ENCODE data around the gene UCHL5.

The UCHL5 gene, protein sequence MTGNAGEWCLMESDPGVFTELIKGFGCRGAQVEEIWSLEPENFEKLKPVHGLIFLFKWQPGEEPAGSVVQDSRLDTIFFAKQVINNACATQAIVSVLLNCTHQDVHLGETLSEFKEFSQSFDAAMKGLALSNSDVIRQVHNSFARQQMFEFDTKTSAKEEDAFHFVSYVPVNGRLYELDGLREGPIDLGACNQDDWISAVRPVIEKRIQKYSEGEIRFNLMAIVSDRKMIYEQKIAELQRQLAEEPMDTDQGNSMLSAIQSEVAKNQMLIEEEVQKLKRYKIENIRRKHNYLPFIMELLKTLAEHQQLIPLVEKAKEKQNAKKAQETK

DNA sequence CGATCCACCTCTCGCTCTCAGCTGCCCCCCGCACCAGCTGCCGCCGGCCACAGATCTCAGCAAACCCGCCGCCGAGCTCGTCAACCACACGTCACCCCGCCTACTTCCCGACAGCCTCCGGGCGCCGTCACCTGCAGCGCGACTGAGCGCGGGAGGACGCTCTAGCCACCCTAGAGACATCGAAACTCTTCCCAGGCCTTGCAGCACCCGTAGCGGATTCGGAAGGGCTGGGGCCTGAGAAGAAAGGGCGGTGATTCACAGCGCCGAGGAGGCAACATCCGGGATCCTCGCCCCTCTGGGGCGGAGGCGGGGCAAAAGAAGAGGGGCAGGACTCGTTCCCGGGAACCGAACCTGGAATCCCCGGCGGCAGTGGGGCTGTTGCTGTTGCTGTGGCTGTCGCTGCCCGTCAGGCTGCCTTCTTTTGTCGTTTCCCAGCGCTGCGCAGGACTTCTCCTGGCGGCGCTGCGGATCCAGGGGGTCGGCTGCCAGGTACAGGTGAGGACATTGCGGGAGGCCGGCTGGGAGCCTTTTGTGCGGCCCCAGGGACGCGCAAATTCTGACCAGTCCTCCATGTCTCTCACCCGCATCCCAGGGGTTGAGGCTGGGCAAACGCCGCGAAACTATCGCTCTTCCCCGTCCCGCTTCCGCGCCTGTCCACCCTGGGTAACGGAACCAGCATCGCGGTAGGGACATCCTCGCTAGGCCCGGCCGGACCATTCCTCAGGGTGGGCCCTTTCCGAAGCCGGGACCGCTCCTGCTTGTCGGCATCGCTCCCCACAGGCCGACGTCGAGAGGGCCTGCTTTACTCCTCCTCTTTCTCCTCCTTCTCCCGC lies at the start of gene UCHL5, which contains the start of gene RO60:
Gene UCHL5 (minus strand): TSS at position 79 of the 833 bp plus-strand sequence. CDS start 100 bp downstream, outside the sequence.
Gene RO60 (plus strand): TSS at position 331 of the 833 bp plus-strand sequence. CDS start 9,443 bp downstream, outside the sequence.
- DNase-seq: peak; percentile 99

DNA sequence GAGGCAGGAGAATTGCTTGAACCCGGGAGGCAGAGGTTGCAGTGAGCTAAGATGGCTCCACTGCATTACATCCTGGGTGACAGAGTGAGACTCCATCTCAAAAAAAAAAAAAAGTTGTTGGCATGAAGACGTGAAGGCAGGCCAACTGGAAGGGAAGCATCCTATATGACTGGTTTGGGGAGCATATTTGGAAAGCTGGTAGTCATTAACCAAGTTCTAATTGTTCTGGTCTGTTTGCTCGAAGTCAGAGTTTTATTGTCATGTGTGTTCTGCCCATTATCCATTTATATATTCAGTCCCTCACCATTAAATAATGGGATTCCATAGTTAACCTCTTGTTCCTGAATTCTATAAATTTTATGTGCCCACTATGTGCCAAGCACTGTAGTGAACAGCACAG lies 49.3 kb upstream of the UCHL5 start:
- no peak for DNase-seq

DNA sequence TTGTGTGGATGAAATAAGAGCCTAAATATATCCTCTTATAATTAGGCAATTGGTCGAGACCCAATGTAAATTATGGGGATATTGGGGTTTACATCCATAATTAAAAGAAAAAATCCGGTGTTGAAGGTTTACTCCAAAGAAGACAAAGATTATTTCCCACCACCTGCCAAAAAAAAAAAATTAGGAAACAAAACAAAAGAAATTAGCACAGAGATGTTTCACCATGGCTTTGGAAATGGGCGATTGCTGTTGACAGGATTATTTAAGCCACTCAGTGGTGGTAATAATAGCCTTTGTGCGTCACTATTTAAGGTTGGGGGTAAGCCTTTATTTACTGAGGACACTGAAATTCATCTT lies 46.6 kb upstream of the UCHL5 start:
- no peak for DNase-seq

GRCh38 chr1:193104907-193105820 lies 46.0 kb upstream of the UCHL5 start, which contains the start of gene GLRX2:
Gene GLRX2, minus strand, starts transcription at chr1:193105414. Its CDS starts 32 bp downstream, at chr1:193105382.
- DNase-seq: peak; percentile 81

GRCh38 chr1:193104502-193104906 lies 45.3 kb upstream of the UCHL5 start:
- DNase-seq: peak; percentile 74

DNA sequence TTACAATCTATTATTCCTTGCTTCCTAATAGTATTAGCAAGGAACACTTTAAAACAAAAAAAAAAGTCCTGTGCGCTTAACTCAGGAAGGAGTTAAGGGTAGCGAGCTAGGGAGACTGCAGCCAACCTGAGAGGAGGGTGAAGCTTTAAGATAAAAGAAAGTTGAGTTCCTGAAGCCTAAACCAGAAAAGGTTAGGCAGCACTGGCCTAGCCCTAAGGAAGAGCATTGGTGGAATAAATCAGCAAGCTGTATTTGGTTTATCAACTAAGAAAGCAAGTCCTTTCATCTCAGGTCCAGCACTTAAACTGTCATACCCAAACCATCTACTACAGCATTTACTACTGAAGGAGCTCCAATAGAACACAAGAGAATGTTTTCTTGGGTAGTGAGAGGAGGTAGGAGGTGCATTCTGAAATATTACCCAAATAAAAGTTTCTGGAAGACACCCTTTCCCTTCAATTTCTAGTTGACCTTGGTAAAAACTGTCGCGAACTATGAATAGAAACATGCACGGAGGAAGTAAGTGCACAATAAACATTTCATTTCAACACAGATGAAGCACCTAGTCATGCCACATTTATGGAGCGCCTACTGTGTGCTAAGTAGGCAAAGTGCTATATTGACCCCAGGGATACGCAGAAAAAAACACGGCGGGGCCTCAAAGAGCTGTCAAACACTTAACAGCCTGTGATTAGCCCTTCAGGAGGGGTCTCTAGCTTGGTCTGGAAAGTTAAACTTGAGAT lies 44.8 kb upstream of the UCHL5 start:
- DNase-seq: no peak

- DNase-seq: no peak
Measured at GRCh38 chr1:193102662-193103061, 43.5 kb upstream of the UCHL5 start.

GRCh38 chr1:193094112-193094511 lies 35.0 kb upstream of the UCHL5 start:
- no peak for DNase-seq

GRCh38 chr1:193090865-193091264 lies 31.7 kb upstream of the UCHL5 start:
- DNase-seq: no peak

DNA sequence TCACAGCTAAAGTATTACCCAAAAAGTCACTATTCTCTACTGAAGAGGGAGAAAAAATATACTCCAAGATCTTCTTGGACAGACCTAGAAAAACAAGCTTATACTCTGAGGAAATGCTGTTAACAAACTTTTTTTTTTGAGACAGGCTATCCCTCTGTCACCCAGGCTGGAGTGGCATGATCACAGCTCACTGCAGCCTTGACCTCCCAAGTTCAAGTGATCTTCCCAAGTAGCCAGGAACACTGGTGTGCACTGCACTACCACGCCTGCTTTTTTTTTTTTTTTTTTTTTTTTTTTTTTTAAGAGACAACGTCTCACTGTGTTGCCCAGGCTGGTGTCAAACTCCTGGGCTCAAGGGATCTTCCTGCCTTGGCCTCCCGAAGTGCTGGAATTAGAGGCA lies 28.7 kb upstream of the UCHL5 start:
- DNase-seq: no peak

GRCh38 chr1:193086342-193086741 lies 27.2 kb upstream of the UCHL5 start:
- no peak for DNase-seq

DNA sequence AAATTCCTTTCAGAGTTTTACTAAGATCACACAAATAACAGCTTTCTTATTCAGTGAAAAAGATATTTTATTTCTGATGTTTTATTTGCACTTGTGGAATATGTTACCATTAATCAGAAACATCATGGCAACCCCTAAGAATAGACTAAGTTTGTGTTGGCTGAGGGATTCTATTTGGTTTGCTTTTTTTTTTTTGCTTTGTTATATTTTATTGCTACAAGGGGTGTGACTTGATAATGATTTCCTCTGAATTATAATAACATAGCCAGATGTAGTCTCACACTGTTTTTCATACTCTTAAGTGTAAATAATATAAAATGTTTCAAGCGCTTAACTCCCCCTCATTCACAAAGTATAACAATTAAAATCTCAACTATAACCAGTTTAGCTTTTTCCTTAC lies 26.1 kb upstream of the UCHL5 start:
- DNase-seq: no peak

DNA sequence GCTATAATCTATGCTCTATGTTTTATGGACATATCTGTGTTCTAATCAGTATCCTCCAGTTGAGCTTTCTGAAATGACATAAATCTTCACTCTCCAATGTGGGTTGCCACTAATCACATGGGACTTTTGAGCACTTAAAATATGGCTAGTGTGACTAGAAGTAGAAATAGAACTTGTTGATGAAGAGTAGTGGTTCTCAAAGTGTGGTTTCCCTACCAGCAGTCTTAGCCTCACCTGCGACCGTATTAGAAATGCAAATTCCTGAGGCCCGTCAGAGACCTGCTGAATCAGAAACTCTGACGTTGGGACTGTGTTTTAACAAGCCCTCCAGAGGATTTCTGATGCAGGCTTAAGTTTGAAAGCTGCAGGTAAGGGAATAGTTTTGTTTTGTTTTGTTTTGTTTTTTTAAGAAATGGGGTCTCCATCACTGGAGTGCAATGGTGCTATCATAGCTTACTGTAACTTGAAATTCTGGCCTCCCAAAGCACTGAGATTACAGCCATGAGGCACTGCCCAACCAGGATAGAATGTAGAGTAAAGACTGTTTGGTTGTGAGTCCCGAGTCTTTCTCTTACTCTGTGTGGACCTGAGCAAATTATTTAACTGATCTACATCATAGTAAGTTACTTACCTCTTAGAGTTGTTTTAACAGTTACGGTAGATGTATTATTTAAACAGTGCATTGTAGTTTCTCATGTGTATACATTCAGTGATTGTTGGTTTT lies 24.4 kb upstream of the UCHL5 start:
- no peak for DNase-seq

DNA sequence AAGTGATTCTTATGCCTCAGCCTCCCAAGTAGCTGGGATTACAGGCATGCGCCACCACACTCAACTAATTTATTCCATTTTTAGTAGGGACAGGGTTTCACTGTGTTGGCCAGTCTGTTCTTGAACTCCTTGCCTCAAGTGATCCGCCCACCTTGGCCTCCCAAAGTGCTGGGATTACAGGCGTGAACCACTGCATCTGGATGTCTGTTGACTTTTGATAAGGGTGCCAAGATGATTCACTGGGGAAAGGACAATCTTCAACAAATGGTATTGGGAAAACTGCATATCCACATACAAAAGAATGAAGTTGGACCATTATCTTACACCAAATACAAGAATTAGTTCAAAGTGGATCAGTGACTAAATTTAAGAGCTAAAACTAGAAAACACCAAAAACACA lies 20.0 kb upstream of the UCHL5 start:
- DNase-seq: no peak

DNA sequence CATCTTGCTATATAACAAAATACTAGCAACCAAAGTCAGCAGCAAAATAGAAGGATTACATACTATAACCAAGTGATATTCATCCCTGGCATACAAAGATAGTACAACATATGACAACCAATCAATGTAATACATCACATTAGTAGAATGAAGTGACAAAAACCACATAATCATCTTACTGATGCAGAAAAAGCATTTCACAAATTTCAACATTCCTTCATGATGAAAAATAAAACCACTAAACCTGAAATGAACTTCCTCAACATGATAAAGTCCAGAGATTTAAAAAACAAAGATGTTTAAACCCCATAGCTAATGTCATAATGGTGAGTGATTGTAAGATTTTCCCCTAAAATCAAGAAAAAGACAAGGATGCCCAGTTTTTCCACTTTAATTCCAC lies 18.8 kb upstream of the UCHL5 start:
- no peak for DNase-seq

DNA sequence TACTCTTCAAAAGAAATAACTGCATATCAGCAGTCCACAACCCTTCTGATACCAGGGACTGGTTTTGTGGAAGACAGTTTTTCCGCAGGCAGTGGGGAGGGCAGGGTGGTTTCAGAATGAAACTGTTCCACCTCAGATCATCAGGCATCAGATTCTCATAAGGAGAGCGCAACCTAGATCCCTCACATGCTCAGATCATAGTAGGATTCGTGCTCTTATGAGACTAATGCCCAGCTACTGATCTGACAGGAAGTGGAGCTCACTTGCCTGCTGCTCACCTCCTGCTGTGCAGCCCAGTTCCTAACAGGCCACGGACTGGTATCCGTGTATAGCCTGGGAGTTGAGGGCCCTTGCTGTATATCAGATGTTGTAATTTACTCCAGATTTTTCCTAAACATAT lies 11.8 kb upstream of the UCHL5 start:
- DNase-seq: peak; percentile 16

DNA sequence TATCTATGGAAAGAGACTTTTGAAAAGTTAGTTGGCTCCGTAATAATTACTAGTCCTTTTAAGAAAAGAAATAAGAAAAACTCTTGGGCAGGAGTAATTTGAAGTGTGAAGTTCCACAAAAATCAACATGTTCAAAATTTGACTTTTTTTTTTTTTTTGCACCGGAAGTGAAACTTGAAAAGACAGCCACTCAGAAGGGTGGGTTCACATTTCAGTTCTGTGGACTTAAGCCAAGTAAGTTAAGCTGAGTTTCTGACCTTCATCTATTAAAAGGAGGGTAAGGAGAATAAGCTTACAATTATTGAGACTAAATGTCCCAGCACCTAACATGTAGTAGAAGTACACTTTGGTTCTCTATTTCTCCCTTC lies 11.2 kb upstream of the UCHL5 start:
- no peak for DNase-seq

DNA sequence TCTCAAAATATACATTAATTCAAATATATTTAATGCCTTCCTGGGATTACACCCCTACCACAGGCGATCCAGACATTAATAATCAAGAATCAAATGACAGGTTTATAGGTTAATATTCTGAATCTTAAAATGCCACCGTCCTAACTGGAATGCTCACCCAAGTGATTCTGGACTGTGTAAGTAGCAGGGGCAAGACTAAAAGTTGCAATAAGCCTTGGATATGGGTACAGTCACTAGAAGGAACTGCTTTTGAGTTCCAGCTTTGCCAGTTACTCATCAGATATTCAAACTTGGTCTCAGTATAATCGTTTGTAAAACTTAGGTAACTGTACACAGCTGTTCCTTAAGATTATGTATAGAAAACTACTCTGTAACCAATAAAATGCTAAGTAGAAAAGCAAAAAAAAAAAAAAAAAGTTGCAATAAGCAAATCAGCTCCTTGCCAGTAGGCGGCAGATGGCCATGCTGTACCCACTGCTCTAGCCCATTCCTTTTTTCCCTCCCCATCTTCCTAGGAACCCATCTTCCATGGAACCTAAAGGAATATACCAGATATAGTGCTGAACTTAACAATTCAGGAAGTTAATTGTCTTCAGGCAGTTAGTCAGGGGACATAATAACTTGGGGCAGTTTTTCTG lies 10.7 kb upstream of the UCHL5 start:
- DNase-seq: no peak

- DNase-seq: no peak
Measured at GRCh38 chr1:193068013-193068412, 8.9 kb upstream of the UCHL5 start.

GRCh38 chr1:193066606-193067005 lies 7.4 kb upstream of the UCHL5 start:
- no peak for DNase-seq

- no peak for DNase-seq
Measured at GRCh38 chr1:193065954-193066353, 6.8 kb upstream of the UCHL5 start.

Measured in DMS153 (cell line).